SKM-1 (cell line): Measurements from ENCODE around the gene PGLYRP3.

Experiments used
- DNase-seq: peaks from one replicate; lab custom pipeline; 2025; ENCODE audit not compliant: unreplicated experiment; lab: John Stamatoyannopoulos, UW

PGLYRP3 gene

DNA sequence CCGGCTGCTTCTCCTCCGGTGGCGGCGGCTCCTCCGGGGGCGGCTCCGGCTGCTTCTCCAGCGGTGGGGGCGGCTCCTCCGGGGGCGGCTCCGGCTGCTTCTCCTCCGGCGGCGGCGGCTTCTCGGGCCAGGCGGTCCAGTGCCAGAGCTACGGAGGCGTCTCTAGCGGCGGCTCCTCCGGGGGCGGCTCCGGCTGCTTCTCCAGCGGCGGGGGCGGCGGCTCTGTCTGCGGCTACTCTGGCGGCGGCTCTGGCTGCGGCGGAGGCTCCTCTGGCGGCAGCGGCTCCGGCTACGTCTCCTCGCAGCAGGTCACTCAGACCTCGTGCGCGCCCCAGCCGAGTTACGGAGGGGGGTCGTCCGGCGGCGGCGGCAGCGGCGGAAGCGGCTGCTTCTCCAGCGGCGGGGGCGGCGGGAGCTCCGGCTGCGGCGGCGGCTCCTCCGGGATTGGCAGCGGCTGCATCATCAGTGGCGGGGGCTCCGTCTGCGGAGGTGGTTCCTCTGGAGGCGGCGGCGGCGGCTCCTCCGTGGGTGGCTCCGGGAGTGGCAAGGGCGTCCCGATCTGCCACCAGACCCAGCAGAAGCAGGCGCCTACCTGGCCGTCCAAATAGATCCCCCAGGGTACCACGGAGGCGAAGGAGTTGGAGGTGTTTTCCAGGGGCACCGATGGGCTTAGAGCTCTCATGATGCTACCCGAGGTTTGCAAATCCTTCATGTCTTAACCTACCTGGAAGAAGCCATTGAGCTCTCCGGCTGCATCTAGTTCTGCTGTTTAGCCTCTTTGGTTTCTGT is 51.3 kb downstream of the PGLYRP3 start:
- DNase-seq = no peak

GRCh38 chr1:153260585-153261280 is 52.0 kb downstream of the PGLYRP3 start:
- DNase-seq = no peak

DNA sequence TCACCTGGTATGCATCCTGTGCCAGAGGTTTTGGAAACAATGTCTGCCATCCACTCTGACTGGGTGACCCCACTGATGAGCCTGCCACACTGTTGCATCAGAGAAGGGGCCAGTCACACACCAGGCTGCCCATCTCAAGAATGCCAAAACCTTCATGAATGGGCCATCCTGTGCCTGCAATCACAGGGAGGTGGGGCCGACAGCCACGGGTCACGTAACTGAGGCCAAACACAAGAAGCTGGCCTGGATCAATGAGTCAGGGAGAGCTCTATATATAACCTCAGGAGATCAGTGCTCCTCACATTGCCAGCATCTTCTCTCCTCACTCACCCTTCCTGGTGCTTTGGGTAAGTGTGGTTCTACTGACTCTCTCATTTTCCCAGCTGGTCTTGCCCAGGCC is 53.4 kb downstream of the PGLYRP3 start, which contains the start of gene LORICRIN:
Gene LORICRIN, plus strand, starts transcription at position 301 of the 400 bp plus-strand sequence. CDS start 1,263 bp downstream, outside the sequence.
- DNase-seq = no peak

DNA sequence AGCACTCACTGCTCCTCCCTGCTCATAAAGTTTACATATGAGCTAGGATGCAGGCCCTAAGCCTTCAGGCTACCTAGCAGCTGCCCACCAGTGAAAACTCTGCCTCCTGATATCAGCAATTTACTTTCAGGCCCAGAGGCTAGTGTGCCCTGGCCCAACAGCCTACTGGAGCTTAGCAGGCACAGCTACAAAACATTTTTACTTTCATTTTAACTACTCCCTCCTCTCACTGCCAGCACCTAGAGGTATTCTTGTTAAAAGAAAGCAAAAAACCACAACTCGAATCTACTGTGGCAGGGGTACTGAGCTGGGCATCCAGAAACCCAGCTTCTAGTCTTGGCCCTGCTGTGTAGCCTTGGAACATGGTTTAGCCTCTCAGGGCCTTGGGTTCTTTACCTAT is 59.1 kb downstream of the PGLYRP3 start:
- DNase-seq = no peak

GRCh38 chr1:153253076-153253475 is 59.7 kb downstream of the PGLYRP3 start:
- no peak for DNase-seq

GRCh38 chr1:153251988-153252387 is 60.8 kb downstream of the PGLYRP3 start:
- DNase-seq = no peak

DNA sequence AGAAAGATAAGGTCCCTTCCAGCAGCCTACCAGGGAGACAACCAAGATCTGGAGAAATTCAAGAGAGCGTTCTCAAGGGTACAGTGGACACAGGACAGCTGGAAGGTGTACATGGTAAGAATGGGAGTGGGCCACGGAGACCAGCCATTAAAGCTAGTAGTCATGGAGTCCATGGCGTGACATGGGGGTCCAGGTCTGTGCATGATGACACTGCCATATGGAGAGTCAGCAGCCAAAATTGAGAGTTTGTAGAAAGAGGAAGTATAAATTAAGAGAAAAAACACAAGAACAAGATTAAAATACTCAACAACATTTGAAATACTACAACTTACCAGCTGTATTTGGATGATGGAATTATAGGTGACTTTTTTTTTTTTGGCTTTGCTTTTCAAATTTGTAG is 61.2 kb downstream of the PGLYRP3 start:
- DNase-seq = no peak

GRCh38 chr1:153251087-153251486 is 61.7 kb downstream of the PGLYRP3 start:
- no peak for DNase-seq

GRCh38 chr1:153250166-153250565 is 62.6 kb downstream of the PGLYRP3 start:
- no peak for DNase-seq

DNA sequence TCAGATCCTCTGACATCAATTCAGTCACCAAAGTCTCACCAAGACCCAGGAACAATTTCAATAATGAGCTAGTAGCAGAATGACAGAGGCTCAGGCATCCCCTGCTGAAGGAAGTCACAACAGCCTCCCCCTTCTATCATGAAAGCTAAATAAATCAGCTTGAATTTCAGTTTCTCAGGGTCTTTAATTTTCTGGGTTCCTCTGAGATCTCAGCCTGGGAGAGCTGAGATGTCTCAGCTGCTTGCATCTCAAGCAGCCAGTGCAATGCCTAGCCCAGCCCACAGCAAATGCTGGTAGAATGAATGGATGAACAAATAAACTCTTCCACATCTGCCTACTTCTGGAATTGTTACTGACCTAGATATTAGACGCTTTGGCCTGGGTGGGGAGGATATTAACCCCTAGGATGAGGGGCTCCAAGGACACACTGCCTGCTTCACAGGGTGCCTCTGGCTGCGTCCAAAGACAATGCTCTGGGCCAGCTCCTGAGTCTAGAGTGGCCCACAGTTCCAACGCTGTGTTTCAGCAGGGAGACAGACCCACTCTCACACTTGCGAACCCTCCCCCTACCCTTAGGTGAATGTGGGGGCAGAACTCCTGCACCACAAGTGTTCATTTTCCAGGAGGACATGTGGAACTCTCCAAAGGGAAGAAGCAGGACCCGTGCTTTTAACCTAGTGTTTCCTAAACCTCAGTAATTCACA is 64.4 kb downstream of the PGLYRP3 start:
- DNase-seq = no peak
